NCI-H1436 (cell line): ENCODE data around the gene ZCCHC3.
"Not testable (repeated sequence)": the region's sequence is repeated elsewhere in the genome, so short reads cannot be mapped to it uniquely, and the experiment has no call there.

Source experiments
- DNase-seq: peaks from one replicate; lab custom pipeline; 2025; lab: John Stamatoyannopoulos, UW

ZCCHC3 gene

GRCh38 chr20:297098-297924 is at the start of gene ZCCHC3:
ZCCHC3 (plus strand) TSS chr20:297570; CDS start chr20:297587, 17 bp downstream.
- peak; percentile 90 for DNase-seq

DNA sequence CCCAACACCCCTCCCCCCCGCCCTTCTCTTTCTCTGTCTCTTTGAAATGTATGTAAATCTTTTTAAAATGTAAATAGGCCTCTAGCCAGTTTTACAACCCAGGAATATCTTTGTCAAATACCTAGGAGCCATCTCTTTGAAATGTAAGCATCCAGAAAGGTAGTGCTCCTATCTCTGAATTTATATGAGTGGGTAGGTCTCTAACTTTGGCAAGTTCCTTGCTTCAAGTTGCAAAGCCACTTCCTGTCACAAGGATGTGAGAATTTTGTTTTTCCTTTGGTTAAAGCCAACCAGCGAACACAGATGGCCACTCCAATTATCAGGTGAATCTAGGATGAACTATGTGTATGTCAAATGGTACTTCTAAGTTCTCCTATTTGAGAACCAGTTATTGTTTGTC is 46.0 kb upstream of the ZCCHC3 start:
- DNase-seq: no peak

GRCh38 chr20:252801-253200 is 44.6 kb upstream of the ZCCHC3 start:
- no peak for DNase-seq

DNA sequence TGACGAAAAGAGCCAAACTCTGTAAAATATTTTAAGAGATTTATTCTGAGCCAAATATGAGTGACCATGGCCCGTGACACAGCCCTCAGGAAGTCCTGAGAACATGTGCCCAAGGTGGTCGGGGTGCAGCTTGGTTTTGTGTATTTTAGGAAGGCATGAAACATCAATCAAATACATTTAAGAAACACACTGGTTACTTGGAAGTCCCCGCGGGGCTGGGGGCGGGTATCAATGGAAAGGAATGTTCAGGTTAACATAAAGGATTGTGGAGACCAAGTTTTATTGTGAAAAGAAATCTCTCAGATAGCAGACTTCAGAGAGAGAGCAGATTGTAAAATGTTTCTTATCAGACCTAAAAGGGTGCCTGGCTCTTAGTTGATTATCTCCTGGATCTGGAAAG is 43.9 kb upstream of the ZCCHC3 start:
- DNase-seq: not testable (repeated sequence)

DNA sequence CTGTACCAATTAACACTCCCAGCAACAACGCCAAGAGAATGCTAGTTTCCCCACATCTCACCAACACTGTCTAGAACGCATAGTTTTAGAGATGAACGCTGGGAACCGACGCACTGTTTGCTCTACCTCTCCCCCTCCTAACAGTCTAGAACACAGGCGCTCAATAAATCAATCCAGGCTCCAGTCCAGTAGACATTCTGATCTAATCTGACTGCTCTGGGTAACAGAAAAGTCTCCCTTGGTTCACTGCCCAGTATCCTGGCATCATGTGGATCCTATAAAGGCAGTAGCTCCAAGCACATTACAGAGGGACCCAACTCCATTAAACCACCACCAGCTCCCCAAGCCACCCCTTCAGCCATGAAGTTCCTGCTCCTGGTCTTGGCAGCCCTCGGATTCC is 40.0 kb upstream of the ZCCHC3 start, which contains the start of gene DEFB132:
Gene DEFB132, plus strand, starts transcription at position 306 of the 400 bp plus-strand sequence. Its CDS starts 55 bp downstream, at position 361.
- DNase-seq: no peak

- no peak for DNase-seq
These were observed 39.0 kb upstream of the ZCCHC3 start for GRCh38 chr20:258269-258858.

GRCh38 chr20:258963-259362 is 38.4 kb upstream of the ZCCHC3 start:
- no peak for DNase-seq

- DNase-seq: no peak
These were observed 37.4 kb upstream of the ZCCHC3 start for GRCh38 chr20:259981-260380.

- DNase-seq: no peak
These were observed 33.7 kb upstream of the ZCCHC3 start for GRCh38 chr20:263701-264100.

DNA sequence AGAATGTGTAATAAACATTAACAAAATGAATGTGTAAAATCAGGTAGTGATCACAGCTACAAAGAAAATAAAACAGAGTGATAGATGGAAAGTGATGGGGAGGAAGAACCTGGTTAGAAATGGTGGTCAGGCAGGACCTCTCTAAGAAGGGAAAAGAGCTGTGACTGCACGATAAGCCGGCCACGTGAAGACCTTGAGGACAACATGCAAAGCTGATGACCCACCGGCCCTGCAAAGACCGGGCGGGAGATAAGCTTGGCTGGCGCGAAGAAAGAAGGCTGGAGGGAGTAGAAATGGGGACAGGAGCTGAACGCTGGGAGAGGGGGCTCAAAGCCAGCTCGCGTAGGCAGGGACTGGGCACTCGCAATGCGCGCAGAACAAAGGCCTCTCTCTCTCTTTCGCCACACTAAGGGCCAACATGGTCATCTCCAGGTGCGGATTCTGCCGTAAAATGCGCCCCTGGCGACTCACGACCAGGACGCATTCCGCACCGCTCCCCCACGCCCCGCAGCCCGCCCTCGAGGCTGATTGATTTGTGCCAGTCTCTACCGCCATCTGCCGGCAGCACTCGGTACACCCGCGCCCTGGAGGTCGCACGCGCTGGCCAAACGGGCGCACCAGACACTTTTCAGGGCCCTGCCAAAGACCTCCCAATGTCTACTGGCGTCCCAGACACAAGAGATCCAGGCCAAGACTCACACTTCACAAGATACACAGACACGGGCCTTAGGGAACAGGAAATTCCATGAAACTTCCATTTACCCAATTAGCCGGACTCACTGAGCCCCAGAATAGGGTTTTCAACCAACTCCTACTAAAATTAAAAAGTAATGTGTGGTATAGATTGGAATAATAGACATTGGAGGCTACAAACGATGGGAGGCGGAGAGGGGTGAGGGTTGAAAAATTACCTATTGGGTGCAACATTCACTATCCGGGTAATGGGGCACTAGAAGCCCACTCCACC is 30.5 kb upstream of the ZCCHC3 start:
- DNase-seq: peak; percentile 77

DNA sequence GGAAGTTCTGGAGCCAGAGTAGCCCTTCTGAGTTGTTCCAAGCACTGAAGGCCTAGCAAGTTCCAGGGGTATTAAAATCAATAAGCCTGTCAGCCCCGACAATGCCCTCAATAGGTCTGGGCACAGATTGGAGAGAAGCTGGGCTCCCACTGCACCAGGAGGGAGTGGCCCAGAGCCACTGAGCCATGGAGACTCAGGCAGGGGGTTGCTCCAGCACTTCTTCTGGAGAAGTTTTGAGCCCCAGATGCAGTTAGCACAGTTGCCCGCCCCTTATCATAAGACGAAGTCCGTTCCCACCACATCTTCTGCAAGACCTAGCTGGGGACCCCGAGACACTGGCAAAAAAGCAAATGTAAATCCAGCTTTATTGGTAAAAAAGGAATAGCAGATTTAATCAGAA is 26.9 kb upstream of the ZCCHC3 start:
- DNase-seq: no peak

DNA sequence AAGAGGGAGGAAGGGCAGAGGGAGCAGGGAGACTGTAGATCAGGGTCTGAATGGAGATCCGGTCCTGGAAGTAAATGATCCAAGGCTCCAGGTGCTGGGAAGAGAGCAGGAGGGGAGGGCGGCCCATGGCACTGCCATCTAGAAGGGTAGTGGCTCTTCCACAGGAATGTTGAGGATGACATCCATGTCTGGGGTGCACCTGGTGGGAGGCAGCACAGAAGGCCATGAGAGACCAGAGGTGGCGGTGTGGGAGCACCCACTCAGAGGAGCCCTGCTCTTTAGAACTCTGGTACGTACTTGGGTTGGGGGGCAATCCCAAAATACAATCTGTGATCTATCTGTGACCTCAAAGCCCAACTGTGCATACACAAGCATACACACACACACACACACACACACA is 26.3 kb upstream of the ZCCHC3 start:
- no peak for DNase-seq

DNA sequence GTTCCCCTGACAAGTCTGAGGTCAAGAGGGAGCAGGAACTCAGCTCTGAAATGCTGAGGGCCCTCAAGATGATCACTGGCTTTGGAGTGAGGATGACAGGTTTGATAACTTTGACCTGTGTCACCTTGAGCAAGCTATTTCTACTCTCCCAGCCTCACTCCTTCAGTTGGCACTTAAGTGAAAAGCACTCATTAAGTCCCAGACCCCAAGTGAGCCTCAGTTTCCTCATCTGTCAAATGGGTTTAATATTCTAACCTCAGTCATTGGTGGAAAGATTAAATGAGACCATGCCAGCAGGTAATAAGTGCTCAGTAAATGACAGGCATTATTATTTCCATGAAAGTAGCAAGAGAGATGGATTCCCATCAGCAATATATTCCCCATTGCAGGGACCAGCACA is 25.8 kb upstream of the ZCCHC3 start:
- DNase-seq: no peak

DNA sequence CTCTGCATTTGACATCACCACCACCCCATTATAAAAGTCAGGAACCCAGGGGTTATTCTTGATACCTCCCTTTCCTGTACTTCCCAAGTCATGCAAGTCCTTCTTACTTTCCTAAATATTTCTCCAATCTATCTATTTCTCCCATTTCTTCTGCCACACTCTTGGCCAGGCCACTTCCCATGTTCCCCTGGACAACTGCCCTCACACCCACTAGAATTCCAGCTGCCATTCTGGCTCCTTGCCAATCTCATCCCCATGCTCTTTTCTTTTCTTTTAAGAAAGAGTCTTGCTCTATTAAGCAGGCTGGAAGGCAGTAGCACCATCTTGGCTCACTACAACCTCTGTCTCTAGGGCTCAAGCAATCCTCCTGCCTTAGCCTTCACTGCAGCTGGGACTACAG is 24.7 kb upstream of the ZCCHC3 start:
- no peak for DNase-seq

- no peak for DNase-seq
These were observed 23.5 kb upstream of the ZCCHC3 start for GRCh38 chr20:273884-274283.

GRCh38 chr20:275791-276190 is 21.6 kb upstream of the ZCCHC3 start:
- no peak for DNase-seq

DNA sequence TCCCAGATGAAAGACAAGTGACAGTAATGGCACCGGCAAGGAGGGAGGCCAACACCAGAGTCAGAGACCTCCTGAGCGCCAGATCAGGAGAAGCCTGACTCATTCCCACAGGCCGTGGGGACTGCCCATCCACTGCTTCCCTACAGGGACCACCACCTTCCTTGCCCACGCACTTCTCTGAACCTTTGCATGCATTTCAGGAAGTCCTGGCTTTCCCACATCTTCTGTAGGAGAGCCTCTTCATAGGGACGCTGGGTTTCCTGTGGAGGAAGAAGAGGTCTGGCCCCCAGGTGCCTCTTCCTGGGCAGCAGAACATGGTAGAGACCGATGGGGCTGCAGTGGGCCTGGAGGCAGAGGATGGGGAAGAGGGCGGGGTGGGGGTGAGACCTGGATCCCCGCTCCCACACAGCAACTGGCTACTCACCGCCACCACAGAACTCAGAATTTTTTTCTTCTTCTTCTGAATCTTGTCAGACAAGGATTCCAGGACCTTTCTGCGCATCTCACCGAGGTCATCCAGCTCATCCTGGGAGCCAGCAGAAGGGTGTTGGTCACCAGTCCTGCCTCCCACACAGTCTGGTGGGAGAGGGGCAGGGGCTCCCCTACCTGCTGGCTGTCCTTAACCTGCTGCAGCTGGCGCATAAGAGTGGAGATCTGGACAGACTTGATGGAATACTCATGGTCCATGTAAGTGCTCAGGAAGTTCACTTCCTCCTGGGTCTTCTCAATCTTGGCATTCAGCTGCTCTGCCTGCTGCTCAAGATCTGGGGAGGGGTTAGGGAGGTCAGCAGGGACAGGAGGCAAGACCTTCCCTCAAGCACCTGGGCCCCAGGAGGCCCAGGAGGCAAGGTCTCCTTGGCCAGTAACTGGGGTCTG is 20.5 kb upstream of the ZCCHC3 start:
- no peak for DNase-seq

DNA sequence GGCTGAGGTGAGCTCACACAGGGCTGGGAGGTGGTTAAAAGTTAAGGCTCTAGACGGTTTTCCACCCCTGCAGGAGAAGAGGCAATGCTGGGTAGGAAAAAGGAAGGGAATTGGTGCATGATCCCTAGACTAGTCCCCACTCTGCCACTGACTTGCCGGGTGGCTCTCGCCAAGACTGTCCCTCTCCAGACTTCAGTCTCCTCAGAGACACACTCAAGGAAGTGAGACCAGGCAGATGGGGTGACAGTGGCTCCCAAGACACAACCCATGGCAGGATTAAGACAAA is 19.9 kb upstream of the ZCCHC3 start:
- no peak for DNase-seq

DNA sequence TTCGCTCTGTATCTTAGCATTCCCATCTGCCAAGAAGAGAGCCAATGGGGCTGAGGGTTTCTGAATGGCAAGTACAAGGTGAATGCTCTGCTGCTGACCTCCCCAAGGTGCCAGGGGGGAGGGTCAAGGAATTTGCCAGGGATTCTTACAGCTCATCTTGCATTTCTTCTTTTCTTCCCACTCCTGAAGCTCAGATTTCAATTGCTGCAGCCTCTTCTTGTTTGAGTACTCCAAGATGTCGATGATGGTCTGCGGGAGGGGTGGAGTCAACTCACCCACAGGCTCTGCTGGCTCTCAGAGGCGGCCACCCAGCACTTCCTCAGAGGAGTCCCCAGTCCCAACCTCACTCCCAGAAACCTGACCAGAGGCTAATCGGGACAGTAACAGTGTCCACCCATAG is 19.2 kb upstream of the ZCCHC3 start:
- DNase-seq: no peak

GRCh38 chr20:278607-279571 is 18.5 kb upstream of the ZCCHC3 start:
- DNase-seq: no peak
